Measurements from ENCODE around the gene SRA1.

The SRA1 gene

DNA sequence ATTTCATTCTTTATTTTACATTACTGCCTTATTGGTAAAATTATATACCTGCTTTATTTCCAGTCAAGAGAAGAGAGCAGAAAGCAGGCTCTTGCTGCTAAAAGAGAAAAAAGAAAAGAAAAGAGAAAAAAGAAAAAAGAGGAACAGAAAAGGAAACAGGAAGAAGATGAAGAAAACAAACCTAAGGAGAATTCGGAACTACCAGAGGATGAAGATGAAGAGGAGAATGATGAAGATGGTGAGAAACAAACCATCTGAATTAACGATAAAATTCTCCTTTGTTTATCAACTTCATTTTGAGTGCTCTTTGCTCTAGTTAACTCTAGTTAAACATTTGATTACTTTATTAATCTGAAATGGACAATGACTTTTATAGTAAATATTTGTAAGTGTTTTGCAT is 33.3 kb downstream of the SRA1 start:
- Histone ChIP-seq H3K9me3 (ENCODE audit: severe bottlenecking) (no peaks in the 10 kb centered on the region), H3K27ac (ENCODE audit: poor library complexity, severe bottlenecking) (no peak overlapping the region), H3K36me3 (ENCODE audit: low read depth) (peaks cover 68% of the 10 kb centered on the region), H3K4me3 (ENCODE audit: severe bottlenecking) (no peak overlapping the region), H3K4me1 (ENCODE audit: insufficient read depth, poor library complexity, severe bottlenecking) (no peaks in the 10 kb centered on the region), H3K27me3 (ENCODE audit: insufficient read depth, poor library complexity, severe bottlenecking) (no peaks in the 10 kb centered on the region)
- DNase-seq (ENCODE audit: low spot score), result no peak
- no peak for ATAC-seq (ENCODE audit: low read depth)
- TF ChIP-seq, protein P1, sequence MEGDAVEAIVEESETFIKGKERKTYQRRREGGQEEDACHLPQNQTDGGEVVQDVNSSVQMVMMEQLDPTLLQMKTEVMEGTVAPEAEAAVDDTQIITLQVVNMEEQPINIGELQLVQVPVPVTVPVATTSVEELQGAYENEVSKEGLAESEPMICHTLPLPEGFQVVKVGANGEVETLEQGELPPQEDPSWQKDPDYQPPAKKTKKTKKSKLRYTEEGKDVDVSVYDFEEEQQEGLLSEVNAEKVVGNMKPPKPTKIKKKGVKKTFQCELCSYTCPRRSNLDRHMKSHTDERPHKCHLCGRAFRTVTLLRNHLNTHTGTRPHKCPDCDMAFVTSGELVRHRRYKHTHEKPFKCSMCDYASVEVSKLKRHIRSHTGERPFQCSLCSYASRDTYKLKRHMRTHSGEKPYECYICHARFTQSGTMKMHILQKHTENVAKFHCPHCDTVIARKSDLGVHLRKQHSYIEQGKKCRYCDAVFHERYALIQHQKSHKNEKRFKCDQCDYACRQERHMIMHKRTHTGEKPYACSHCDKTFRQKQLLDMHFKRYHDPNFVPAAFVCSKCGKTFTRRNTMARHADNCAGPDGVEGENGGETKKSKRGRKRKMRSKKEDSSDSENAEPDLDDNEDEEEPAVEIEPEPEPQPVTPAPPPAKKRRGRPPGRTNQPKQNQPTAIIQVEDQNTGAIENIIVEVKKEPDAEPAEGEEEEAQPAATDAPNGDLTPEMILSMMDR (IDR thresholded peaks at IDR 0.05; ENCODE audit: poor library complexity, severe bottlenecking), result no peak

- Histone ChIP-seq H3K9me3 (ENCODE audit: severe bottlenecking) (no peaks in the 10 kb centered on the region), H3K4me1 (ENCODE audit: insufficient read depth, poor library complexity, severe bottlenecking) (no peaks in the 10 kb centered on the region), H3K4me3 (ENCODE audit: severe bottlenecking) (no peak overlapping the region), H3K36me3 (ENCODE audit: low read depth) (peaks cover 78% of the 10 kb centered on the region), H3K27me3 (ENCODE audit: insufficient read depth, poor library complexity, severe bottlenecking) (no peaks in the 10 kb centered on the region), H3K27ac (ENCODE audit: poor library complexity, severe bottlenecking) (no peak overlapping the region)
- DNase-seq (ENCODE audit: low spot score) (no peak), ATAC-seq (ENCODE audit: low read depth) (no peak)
- TF ChIP-seq, protein P1 (IDR thresholded peaks at IDR 0.05; ENCODE audit: poor library complexity, severe bottlenecking), result no peak
Observed at GRCh38 chr5:140513124-140513523, 44.1 kb downstream of the SRA1 start.

GRCh38 chr5:140509898-140510297 is 47.4 kb downstream of the SRA1 start:
- ATAC-seq (ENCODE audit: low read depth) (no peak), DNase-seq (ENCODE audit: low spot score) (no peak)
- Histone ChIP-seq H3K36me3 (ENCODE audit: low read depth) (peaks cover 98% of the 10 kb centered on the region), H3K27ac (ENCODE audit: poor library complexity, severe bottlenecking) (no peak overlapping the region), H3K4me3 (ENCODE audit: severe bottlenecking) (no peak overlapping the region), H3K27me3 (ENCODE audit: insufficient read depth, poor library complexity, severe bottlenecking) (no peaks in the 10 kb centered on the region), H3K9me3 (ENCODE audit: severe bottlenecking) (no peaks in the 10 kb centered on the region), H3K4me1 (ENCODE audit: insufficient read depth, poor library complexity, severe bottlenecking) (no peaks in the 10 kb centered on the region)
- TF ChIP-seq, protein P1 (IDR thresholded peaks at IDR 0.05; ENCODE audit: poor library complexity, severe bottlenecking), result no peak

DNA sequence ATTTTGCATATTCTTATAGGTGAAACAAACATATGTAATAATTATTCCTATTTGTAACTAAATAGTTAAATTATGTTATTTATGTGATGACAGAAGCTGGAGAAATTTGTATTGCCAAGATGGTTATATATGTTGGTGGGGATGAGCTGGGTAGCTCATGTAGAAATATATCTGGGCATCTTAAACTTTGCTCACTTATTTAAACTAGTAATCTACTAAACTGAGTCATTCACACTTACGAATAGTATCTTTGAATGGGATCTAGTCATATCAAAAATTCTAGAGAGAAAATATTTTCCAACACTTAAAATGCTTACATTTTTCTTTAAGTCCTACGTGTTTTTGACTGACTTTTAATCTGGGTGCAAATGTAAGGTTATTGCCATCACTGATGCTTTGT is 54.4 kb downstream of the SRA1 start:
- ATAC-seq (ENCODE audit: low read depth) (no peak), DNase-seq (ENCODE audit: low spot score) (no peak)
- TF ChIP-seq, protein P1 (IDR thresholded peaks at IDR 0.05; ENCODE audit: poor library complexity, severe bottlenecking), result no peak
- Histone ChIP-seq H3K9me3 (ENCODE audit: severe bottlenecking) (no peaks in the 10 kb centered on the region), H3K36me3 (ENCODE audit: low read depth) (peaks cover 75% of the 10 kb centered on the region), H3K4me1 (ENCODE audit: insufficient read depth, poor library complexity, severe bottlenecking) (no peaks in the 10 kb centered on the region), H3K27ac (ENCODE audit: poor library complexity, severe bottlenecking) (no peak overlapping the region), H3K27me3 (ENCODE audit: insufficient read depth, poor library complexity, severe bottlenecking) (no peaks in the 10 kb centered on the region), H3K4me3 (ENCODE audit: severe bottlenecking) (no peak overlapping the region)

Measured in RWPE2 (cell line).